Fibroblast of pulmonary artery (primary cell): ENCODE data around the gene NTM.

ENCODE experiments used
- DNase-seq: peaks from one replicate; pipeline ENCODE4 v3.0.0-alpha.2; 2010; ENCODE audit warnings: low read depth
- H3K4me3 ChIP-seq: replicated peaks from 2 replicates; pipeline ENCODE4 v1.5.1; 2011; ENCODE audit warnings: low read depth, mild to moderate bottlenecking, control low read depth, low read length, moderate library complexity
- TF ChIP-seq, protein P1 (sequence below): IDR thresholded peaks from 2 replicates; pipeline ENCODE4 v1.5.1; 2011; ENCODE audit warnings: mild to moderate bottlenecking, control low read depth, low read length, inconsistent platforms; ENCODE audit errors: missing control alignments

NTM gene

DNA sequence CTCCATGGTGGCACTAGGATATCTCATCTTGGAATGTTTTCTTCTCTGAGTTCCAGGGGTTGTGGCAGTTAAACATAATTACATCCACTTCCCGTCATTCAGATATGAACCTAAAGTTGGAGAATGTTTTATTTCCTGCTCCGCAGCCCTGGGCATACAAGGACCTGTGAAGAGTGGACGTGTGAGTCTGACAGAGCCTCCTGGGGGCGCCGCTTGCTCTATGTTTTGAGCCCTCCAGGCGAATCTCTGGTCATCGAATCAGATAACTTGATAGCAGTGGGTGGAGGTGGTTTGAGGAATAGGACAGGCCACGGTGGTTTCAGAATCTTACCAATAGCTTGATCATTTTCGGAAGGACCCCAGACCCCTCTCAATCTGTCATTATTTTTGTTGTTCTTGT lies 174.2 kb downstream of the NTM start:
- no peak overlapping the region for H3K4me3 ChIP-seq
- TF ChIP-seq, protein P1, sequence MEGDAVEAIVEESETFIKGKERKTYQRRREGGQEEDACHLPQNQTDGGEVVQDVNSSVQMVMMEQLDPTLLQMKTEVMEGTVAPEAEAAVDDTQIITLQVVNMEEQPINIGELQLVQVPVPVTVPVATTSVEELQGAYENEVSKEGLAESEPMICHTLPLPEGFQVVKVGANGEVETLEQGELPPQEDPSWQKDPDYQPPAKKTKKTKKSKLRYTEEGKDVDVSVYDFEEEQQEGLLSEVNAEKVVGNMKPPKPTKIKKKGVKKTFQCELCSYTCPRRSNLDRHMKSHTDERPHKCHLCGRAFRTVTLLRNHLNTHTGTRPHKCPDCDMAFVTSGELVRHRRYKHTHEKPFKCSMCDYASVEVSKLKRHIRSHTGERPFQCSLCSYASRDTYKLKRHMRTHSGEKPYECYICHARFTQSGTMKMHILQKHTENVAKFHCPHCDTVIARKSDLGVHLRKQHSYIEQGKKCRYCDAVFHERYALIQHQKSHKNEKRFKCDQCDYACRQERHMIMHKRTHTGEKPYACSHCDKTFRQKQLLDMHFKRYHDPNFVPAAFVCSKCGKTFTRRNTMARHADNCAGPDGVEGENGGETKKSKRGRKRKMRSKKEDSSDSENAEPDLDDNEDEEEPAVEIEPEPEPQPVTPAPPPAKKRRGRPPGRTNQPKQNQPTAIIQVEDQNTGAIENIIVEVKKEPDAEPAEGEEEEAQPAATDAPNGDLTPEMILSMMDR = no peak
- DNase-seq = no peak

DNA sequence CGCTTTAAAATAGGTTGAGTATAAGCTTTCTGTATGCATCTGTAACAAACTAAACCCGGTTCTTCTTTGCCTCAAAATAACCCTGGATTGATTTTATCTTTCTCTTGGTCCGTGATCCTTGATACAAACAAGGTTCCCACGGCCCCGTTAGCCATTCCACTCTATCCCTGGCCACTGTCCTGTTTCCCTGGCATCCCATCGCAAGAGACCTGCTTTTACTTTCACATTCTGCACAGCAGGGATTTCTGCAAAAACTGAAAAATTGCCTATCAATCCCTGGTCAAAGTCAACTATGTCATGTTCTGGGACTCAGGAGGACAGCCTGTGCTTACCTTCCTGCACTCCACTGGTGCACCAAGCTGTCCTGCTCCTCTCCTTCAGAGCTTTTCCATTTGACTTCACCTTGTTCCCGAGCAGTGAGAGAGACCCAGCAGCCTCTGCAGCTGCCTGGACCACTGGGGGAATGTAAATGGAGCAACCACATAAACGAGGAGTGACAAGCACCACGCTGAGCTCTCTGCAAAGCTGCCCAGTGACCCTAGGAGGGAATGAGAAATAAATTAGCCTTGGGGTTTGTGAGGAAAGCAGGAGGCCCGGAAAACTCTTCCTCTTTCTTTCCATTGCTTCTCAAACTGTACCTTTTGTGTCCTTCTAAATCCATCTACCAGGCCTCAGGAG lies 175.9 kb downstream of the NTM start:
- DNase-seq = no peak
- H3K4me3 ChIP-seq = no peak overlapping the region
- TF ChIP-seq, protein P1 = no peak

DNA sequence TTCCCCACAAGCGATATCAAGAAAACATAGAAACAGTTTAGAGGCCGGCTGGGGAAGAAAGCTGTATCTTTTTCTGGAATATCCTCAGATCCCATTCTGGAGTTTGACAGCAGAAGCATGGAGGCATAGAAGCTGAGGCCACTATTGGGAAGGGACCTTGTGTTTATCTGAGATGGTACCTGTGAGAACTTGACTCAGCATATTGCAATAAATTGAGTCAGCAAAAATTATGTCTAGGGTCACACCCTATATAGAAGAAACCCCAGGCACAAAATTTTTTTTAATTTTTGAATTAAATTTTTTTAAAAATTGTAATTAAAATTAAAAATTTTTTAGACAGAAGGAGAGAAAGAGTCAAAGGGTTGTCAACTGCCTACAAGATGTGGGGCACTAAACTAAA lies 178.7 kb downstream of the NTM start:
- no peak overlapping the region for H3K4me3 ChIP-seq
- no peak for DNase-seq
- TF ChIP-seq, protein P1 = no peak

DNA sequence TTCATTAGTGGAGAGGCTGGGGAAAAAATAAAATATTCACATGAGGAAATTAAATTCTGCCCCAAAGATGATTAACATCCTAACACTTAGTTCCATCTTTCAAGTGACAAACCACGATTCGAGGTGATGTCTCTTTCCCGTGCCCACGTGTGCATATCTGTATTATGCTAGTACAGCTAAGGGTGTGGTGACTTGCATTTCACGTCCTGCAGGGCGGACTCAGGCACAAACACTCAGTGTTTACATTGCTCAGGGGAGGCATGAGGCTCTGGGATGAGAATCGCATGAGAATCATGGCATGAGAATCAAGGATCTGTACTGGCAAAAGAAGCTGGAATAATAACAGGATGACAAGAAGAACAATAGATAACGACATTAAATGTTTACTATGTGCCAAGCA lies 179.4 kb downstream of the NTM start:
- TF ChIP-seq, protein P1 = no peak
- no peak overlapping the region for H3K4me3 ChIP-seq
- DNase-seq = no peak

DNA sequence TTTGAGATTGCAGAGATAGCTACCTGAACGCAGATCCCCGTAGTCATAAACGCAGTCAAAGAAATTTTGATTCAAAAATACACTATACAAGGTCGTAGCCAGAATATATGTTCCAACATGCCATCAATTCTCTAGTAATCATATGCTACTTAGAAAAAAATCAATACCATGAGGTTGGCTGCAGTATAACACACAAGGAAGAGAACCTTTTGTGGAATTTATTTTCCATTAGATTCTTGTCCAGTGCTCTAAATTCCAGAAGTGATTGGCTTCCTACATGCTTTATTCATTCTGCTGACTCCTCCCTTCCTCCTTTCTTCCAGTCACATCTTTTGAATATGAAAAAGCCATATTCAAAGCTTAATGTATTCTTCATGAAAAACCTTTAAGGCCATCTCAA lies 189.9 kb downstream of the NTM start:
- H3K4me3 ChIP-seq = no peak overlapping the region
- DNase-seq = no peak
- TF ChIP-seq, protein P1 = no peak

DNA sequence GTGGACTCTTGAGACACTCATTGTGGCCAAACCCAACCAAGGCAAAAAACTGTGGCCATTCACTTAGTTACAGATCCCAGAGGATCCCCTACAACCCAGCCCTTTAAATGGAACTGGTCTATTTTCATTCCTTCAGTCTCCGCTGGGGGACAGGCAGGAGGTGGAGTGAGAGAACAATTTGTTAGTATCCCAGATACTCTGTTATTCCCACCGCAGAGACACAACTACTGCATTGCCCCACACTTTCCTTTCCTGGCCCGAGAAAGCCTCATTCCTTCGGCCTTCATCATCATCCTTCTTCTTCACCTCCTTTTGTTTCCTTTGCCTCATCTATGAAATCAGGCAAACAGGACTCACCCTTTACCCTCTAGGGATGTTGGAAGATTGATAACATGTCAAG lies 191.1 kb downstream of the NTM start:
- no peak overlapping the region for H3K4me3 ChIP-seq
- DNase-seq = no peak
- TF ChIP-seq, protein P1 = no peak

DNA sequence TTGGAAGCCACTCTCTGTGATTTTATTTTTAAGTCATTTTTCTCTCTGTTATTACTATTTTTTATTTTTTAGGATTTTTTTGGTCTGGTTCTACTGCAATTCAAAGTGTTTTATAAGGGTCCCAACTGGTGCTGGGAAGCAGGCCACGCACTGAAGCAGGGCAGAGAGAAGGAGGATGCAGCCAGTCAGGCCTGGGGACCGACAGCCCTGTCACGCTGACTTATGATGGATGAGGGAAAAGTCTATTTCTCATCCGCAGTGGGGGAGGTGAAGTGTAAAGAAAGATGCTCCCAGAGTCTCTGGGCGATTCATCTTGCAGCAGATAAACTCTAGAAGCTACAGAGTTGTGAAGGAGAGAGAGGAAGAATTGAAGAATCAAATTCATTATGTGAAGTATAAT lies 191.6 kb downstream of the NTM start:
- no peak for DNase-seq

More for the DNA sequence above, 191.6 kb downstream of the NTM start:
- TF ChIP-seq, protein P1 = no peak
- no peak overlapping the region for H3K4me3 ChIP-seq
